GM13977 (cell line): ENCODE results near the gene ACMSD.

Experiments
- DNase-seq: peaks from one replicate; pipeline ENCODE4 v3.0.0; 2012; ENCODE audit warnings: low spot score
- CTCF ChIP-seq: IDR thresholded peaks from 2 replicates; pipeline ENCODE4 v1.5.1; 2012; ENCODE audit warnings: mild to moderate bottlenecking, control low read depth; ENCODE audit not compliant: insufficient read depth; ENCODE audit errors: extremely low read depth, missing control alignments
- in situ Hi-C: fragments of 300-500 bp; cut with MboI; formaldehyde crosslinking; loops from one replicate; pipeline ENCODE4 v1.12.0; 2022; ENCODE audit warnings: low sequenced_read_pairs, low pct_unique_long_range_greater_than_20kb, mixed read lengths, inconsistent platforms; ENCODE audit not compliant: unreplicated experiment

Gene ACMSD

GRCh38 chr2:134838143-134838620 lies at the start of gene ACMSD:
Gene ACMSD, plus strand, starts transcription at chr2:134838616. Its CDS starts 67 bp downstream, at chr2:134838683.
- in situ Hi-C loops, result no loop called here
- no peak for DNase-seq
- no peak for TF ChIP-seq CTCF

- in situ Hi-C loops, result no loop called here
- no peak for DNase-seq
- TF ChIP-seq CTCF, result no peak
These were observed 47.9 kb upstream of the ACMSD start for GRCh38 chr2:134790487-134790886.

GRCh38 chr2:134791616-134792015 lies 46.8 kb upstream of the ACMSD start:
- no peak for DNase-seq
- in situ Hi-C loops, result no loop called here
- TF ChIP-seq CTCF, result no peak

GRCh38 chr2:134792186-134792585 lies 46.2 kb upstream of the ACMSD start:
- in situ Hi-C loops, result no loop called here
- no peak for DNase-seq
- TF ChIP-seq CTCF, result no peak

- no peak for TF ChIP-seq CTCF
- DNase-seq, result no peak
- in situ Hi-C loops, result no loop called here
These were observed 42.7 kb upstream of the ACMSD start for GRCh38 chr2:134795765-134796164.

- no peak for DNase-seq
- in situ Hi-C loops, result no loop called here
- TF ChIP-seq CTCF, result no peak
These were observed 42.0 kb upstream of the ACMSD start for GRCh38 chr2:134796373-134796772.

- no peak for DNase-seq
- no peak for TF ChIP-seq CTCF
- in situ Hi-C loops, result no loop called here
These were observed 38.5 kb upstream of the ACMSD start for GRCh38 chr2:134799936-134800335.
